Spinal cord (tissue), 10 donors: ENCODE results near the gene STX8. TPM values are rescaled to one million over a fixed set of nuclear protein-coding genes. Genes with fewer than 3 reads are reported as not detected.

Source experiments
- DNase-seq, 6 donors: peaks; one replicate each; pipeline versions ENCODE4 v3.0.0 to v3.0.0-alpha.2; 2013 to 2015; ENCODE audit warnings: low spot score in 6 of 6, low read depth in 4 of 6
- H3K27ac ChIP-seq: one replicate; pipeline ENCODE4 v1.5.1; 2013; ENCODE audit warnings: low read depth, low read length, control low read depth
- H3K27me3 ChIP-seq: one replicate; pipeline ENCODE4 v1.6.1; 2013; ENCODE audit warnings: low read length; ENCODE audit not compliant: control insufficient read depth, insufficient read depth
- H3K36me3 ChIP-seq: one replicate; pipeline ENCODE4 v1.6.1; 2013; ENCODE audit warnings: low read length; ENCODE audit not compliant: control insufficient read depth, insufficient read depth
- H3K4me1 ChIP-seq: one replicate; pipeline ENCODE4 v1.6.1; 2013; ENCODE audit warnings: low read length; ENCODE audit not compliant: control insufficient read depth, insufficient read depth
- H3K4me3 ChIP-seq: one replicate; pipeline ENCODE4 v1.5.1; 2013; ENCODE audit warnings: low read depth, low read length, control low read depth
- H3K9me3 ChIP-seq: one replicate; pipeline ENCODE4 v1.6.1; 2013; ENCODE audit warnings: low read length; ENCODE audit not compliant: control insufficient read depth, insufficient read depth
- WGBS: methylation state at CpG from one replicate; pipeline ENCODE4 v1.1.5; 2013; ENCODE audit warnings: missing lambda C conversion rate; ENCODE audit not compliant: insufficient coverage; 5-methylcytosine and 5-hydroxymethylcytosine counted together
- polyA plus RNA-seq, 2 donors: library from polyadenylated mRNA; unstranded; fragments of 120-200 nt; gene quantifications; one replicate each; pipeline ENCODE4 v1.2.1, GENCODE V29; 2013; ENCODE audit not compliant: insufficient read length in 2 of 2
- total RNA-seq, 2 donors: library from RNA; depleted of rRNA in 1 of 2; stranded (reverse); fragments of 120-200 nt in 1 of 2; fragments of >200 nt in 1 of 2; gene quantifications; one replicate each; pipeline versions ENCODE4 v1.2.3 to v1.2.4, GENCODE V29; 2013 to 2014
- donor health status: healthy.

The STX8 gene
- total and polyA plus RNA-seq, 4 donors: 55.5 to 89.2 (median 63.2) TPM

- DNase-seq: no peak
- Histone ChIP-seq H3K27ac (no peak overlapping the region), H3K27me3 (no peaks in the 10 kb centered on the region), H3K36me3 (no peaks in the 10 kb centered on the region), H3K4me1 (peaks cover 3% of the 10 kb centered on the region), H3K4me3 (no peak overlapping the region), H3K9me3 (no peaks in the 10 kb centered on the region)
- WGBS: 69% methylated on average over 2 of the region's 4 CpGs
Observed at GRCh38 chr17:9520649-9521048, 55.0 kb downstream of the STX8 start.

DNA sequence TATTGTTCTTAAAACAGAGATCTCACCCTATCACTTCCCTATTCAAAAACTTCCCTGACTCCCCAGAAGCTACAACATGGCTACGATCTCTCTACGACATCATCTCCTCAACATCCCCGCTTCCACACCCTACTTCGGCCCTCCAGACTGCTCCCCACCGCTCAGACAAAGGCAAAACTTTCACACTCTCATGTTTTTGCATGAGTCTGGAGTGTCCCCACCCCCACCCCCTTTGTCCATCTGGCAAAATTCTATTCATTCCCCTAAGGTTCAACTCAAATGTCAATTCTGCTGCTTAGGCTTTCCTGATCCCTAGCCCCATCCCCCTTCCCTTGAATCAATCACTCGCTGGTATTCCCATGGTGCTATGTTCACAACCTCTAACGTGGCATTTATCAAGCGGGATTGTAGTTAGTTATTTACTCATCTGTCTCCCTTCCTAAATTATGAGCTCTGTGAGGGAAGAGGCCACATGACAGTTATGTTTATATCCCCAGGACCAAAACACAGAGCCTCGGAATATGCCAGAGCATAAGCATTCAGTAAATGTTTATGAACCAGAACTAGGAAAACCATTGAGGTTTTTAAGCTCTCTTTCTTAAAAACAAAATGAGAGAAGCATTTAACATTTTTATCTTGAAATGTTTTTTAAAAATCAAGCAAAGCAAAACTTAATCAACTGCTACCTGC, 55.9 kb downstream of the STX8 start:
- DNase-seq: peak in 1 of 6 donors; percentile 62
- Histone ChIP-seq H3K27me3 (no peaks in the 10 kb centered on the region), H3K9me3 (no peaks in the 10 kb centered on the region), H3K27ac (no peak overlapping the region), H3K36me3 (no peaks in the 10 kb centered on the region), H3K4me3 (no peak overlapping the region), H3K4me1 (peaks cover 3% of the 10 kb centered on the region)
- WGBS: 43% methylated on average over 4 of the region's 9 CpGs

- WGBS: no CpG with 5 or more reads among the region's 1 CpG
Observed at GRCh38 chr17:9517396-9517795, 58.2 kb downstream of the STX8 start.

DNA sequence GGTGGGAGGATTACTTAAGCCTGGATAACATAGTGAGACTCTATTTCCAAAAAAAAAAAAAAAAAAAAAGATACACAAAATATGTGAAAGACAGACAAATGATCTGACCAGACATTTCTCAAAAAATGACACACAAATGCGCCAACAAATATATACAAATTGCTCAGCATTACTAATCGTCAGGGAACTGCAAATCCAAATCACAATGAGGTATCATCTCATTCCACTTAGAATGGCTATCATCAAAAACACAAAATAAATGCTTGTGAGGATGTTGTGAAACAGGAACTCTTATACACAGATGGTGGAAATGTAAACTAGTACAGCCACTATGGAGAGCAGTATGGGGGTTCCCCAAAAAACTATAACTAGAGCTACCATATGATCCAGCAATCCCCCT, 62.4 kb downstream of the STX8 start:
- H3K36me3 ChIP-seq: no peaks in the 10 kb centered on the region
- H3K27ac ChIP-seq: no peak overlapping the region
- DNase-seq: no peak
- WGBS: no CpG with 5 or more reads among the region's 2 CpGs
- peaks cover 21% of the 10 kb centered on the region for H3K9me3 ChIP-seq
- no peaks in the 10 kb centered on the region for H3K4me1 ChIP-seq
- no peak overlapping the region for H3K4me3 ChIP-seq
- no peaks in the 10 kb centered on the region for H3K27me3 ChIP-seq

More at GRCh38 chr17:9517396-9517795, 58.2 kb downstream of the STX8 start:
- Histone ChIP-seq H3K27me3 (no peaks in the 10 kb centered on the region), H3K27ac (no peak overlapping the region), H3K4me1 (peaks cover 3% of the 10 kb centered on the region), H3K9me3 (peaks cover 7% of the 10 kb centered on the region), H3K4me3 (no peak overlapping the region), H3K36me3 (no peaks in the 10 kb centered on the region)
- no peak for DNase-seq

- no peak overlapping the region for H3K4me3 ChIP-seq
- H3K27ac ChIP-seq: no peak overlapping the region
- no peaks in the 10 kb centered on the region for H3K4me1 ChIP-seq
- H3K27me3 ChIP-seq: no peaks in the 10 kb centered on the region
- no peak for DNase-seq
- WGBS: 100% methylated on average over 2 of the region's 4 CpGs
- peaks cover 28% of the 10 kb centered on the region for H3K9me3 ChIP-seq
- no peaks in the 10 kb centered on the region for H3K36me3 ChIP-seq
Observed at GRCh38 chr17:9512323-9513168, 63.1 kb downstream of the STX8 start.

GRCh38 chr17:9509236-9509816, 66.3 kb downstream of the STX8 start:
- no CpG with 5 or more reads among the region's 1 CpG for WGBS
- DNase-seq: no peak

DNA sequence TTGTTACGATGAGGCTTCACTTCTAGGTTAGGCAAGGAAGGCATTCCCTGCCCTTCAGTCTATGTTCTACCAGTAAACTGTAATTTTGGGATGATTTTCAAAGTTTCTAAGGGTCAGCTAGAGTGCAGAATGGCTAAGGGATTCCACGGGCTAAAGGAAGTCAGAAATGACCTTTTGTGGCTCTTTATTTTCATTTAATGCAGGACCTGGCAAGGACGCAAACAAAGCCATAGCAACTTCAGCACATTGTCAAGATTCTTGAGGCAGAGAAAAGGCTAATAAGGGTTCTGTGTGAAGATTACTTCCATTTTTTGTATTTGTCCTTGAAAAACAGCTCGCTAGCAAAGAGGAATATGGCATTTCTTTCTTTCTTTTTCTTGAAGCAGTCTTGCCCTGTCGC, 76.6 kb downstream of the STX8 start:
- no peak overlapping the region for H3K4me3 ChIP-seq
- H3K4me1 ChIP-seq: no peaks in the 10 kb centered on the region
- peaks cover 6% of the 10 kb centered on the region for H3K36me3 ChIP-seq
- H3K27me3 ChIP-seq: no peaks in the 10 kb centered on the region
- DNase-seq: no peak
- WGBS: 83% methylated on average over 4 of the region's 5 CpGs
- no peaks in the 10 kb centered on the region for H3K9me3 ChIP-seq
- H3K27ac ChIP-seq: no peak overlapping the region

More at GRCh38 chr17:9509236-9509816, 66.3 kb downstream of the STX8 start:
- no peaks in the 10 kb centered on the region for H3K27me3 ChIP-seq
- H3K27ac ChIP-seq: no peak overlapping the region
- H3K4me3 ChIP-seq: no peak overlapping the region
- H3K36me3 ChIP-seq: no peaks in the 10 kb centered on the region
- H3K4me1 ChIP-seq: no peaks in the 10 kb centered on the region
- peaks cover 29% of the 10 kb centered on the region for H3K9me3 ChIP-seq

DNA sequence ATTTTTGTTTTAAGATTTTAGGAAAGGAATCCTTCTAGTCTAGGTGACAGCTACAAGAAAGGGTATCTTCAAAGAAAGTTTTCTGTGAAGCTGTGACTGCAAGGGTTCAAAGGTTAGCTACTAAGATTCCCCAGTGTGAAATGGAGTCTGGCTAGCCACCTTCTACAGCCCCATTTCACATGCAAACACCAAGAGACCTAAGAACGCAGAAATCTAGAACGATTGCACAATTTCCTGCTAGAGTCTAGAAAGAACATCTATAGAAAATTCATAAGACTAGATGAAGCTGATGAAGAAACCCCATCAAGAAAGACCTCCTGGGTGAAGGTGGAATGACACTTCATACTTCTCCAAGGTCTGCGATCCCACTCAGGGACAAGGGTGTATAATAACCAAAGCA, 77.1 kb downstream of the STX8 start:
- no CpG with 5 or more reads among the region's 3 CpGs for WGBS
- no peak for DNase-seq
- H3K4me3 ChIP-seq: no peak overlapping the region
- H3K36me3 ChIP-seq: peaks cover 6% of the 10 kb centered on the region
- H3K9me3 ChIP-seq: no peaks in the 10 kb centered on the region
- H3K4me1 ChIP-seq: no peaks in the 10 kb centered on the region
- H3K27ac ChIP-seq: no peak overlapping the region
- H3K27me3 ChIP-seq: no peaks in the 10 kb centered on the region

- H3K36me3 ChIP-seq: peaks cover 4% of the 10 kb centered on the region
- peaks cover 1% of the 10 kb centered on the region for H3K9me3 ChIP-seq
- no peaks in the 10 kb centered on the region for H3K4me1 ChIP-seq
- 93% methylated on average over 3 of the region's 5 CpGs for WGBS
- no peak overlapping the region for H3K27ac ChIP-seq
- no peaks in the 10 kb centered on the region for H3K27me3 ChIP-seq
- H3K4me3 ChIP-seq: no peak overlapping the region
- DNase-seq: no peak
Observed at GRCh38 chr17:9488556-9488955, 87.1 kb downstream of the STX8 start.
